Panc1 (cell line): ENCODE measurements around the gene MT1X.

Experiments
- CTCF ChIP-seq: fragments of 450-650 bp; IDR thresholded peaks from 2 replicates; pipeline ENCODE4 v1.5.1; 2017; ENCODE audit warnings: mild to moderate bottlenecking
- POLR2AphosphoS5 ChIP-seq: IDR thresholded peaks from 2 replicates; pipeline ENCODE4 v1.6.1; 2012; ENCODE audit warnings: mild to moderate bottlenecking, low read depth, low read length, moderate library complexity
- REST ChIP-seq, 2 experiments: IDR thresholded peaks; 2 replicates each; pipeline ENCODE4 v1.6.1; 2011 to 2012; ENCODE audit warnings: low read depth in 2 of 2, control low read depth in 1 of 2, low read length in 1 of 2, mild to moderate bottlenecking in 1 of 2, moderate library complexity in 1 of 2; ENCODE audit not compliant: insufficient read depth in 1 of 2
- TCF7L2 ChIP-seq: IDR thresholded peaks from 2 replicates; pipeline ENCODE4 v1.6.1; 2011; ENCODE audit warnings: mild to moderate bottlenecking, low read depth, low read length, inconsistent platforms

- TF ChIP-seq CTCF (no peak), POLR2AphosphoS5 (no peak), TCF7L2 (no peak), REST (IDR thresholded peaks at IDR 0.05; ENCODE audit: insufficient read depth in 1 of 2, low read depth in 2 of 2, low read length in 1 of 2) (no peak)
Observed at GRCh38 chr16:56672761-56673536, 9.3 kb upstream of the MT1X start.
